Stimulated activated naive CD8-positive, alpha-beta T cell treated with anti-CD3 and anti-CD28 coated beads, Interleukin-15, Interleukin-2, amounts not matched to agents 100 ng/mL and 50 ng/mL, for 24 hours (primary cell): ENCODE data around the gene LYPD1.

Experiments used
- H3K27ac Mint-ChIP-seq: one replicate; pipeline ENCODE4 v1.8.0; 2021; ENCODE audit warnings: mild to moderate bottlenecking, mixed read lengths
- H3K27me3 Mint-ChIP-seq: one replicate; pipeline ENCODE4 v1.8.0; 2021; ENCODE audit warnings: mixed read lengths
- H3K36me3 Mint-ChIP-seq: one replicate; pipeline ENCODE4 v1.8.0; 2021; ENCODE audit warnings: low read depth, mixed read lengths
- H3K4me1 Mint-ChIP-seq: one replicate; pipeline ENCODE4 v1.8.0; 2021; ENCODE audit warnings: low read depth, mixed read lengths
- H3K4me3 Mint-ChIP-seq: one replicate; pipeline ENCODE4 v1.8.0; 2021; ENCODE audit warnings: mild to moderate bottlenecking, mixed read lengths
- H3K9me3 Mint-ChIP-seq: one replicate; pipeline ENCODE4 v1.8.0; 2021; ENCODE audit warnings: mixed read lengths

Gene LYPD1

GRCh38 chr2:132623096-132623839 is 46.7 kb downstream of the LYPD1 start:
- Mint-ChIP-seq H3K27me3 (no peaks in the 10 kb centered on the region), H3K4me1 (no peaks in the 10 kb centered on the region), H3K36me3 (no peaks in the 10 kb centered on the region), H3K9me3 (no peaks in the 10 kb centered on the region), H3K27ac (no peak overlapping the region), H3K4me3 (no peak overlapping the region)

DNA sequence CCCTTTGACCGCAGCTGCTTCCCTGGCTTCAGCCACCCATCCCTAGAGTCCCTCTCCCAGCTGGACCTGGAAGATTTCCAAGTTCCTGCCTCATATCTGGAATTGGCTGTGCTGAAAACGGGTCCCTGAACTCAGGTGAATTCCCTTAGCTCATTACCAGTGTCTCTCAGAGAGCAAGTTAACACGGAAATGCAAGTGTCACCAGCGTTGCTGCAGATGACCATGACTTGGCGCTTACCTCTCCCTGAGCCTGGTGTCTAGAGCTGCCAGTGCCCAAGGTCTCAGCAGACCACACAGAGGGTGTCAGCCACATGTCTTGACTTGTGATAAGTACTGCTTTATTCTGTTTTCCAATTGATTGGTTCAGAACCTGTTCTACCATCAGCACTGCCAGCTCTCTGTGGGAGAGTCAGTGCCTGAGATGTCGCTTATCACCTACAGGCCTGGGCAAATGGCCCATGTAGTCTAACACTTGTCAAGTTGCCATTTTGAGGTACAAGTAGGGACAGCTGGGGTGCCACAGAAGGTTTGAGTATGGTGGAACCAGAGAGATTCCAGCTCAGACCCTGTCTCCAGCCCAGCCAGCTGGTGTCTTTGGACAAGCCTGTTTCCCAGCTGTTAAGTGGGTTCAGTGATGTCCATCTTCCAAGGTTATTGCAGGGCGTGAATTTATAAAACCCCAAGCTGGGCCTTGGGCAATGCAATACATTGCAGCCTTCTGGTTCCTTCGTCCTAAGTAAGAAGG is 48.7 kb downstream of the LYPD1 start:
- no peaks in the 10 kb centered on the region for H3K27me3 Mint-ChIP-seq
- H3K4me1 Mint-ChIP-seq = no peaks in the 10 kb centered on the region
- no peaks in the 10 kb centered on the region for H3K36me3 Mint-ChIP-seq
- H3K9me3 Mint-ChIP-seq = no peaks in the 10 kb centered on the region
- no peak overlapping the region for H3K4me3 Mint-ChIP-seq
- no peak overlapping the region for H3K27ac Mint-ChIP-seq

GRCh38 chr2:132620115-132620514 is 49.9 kb downstream of the LYPD1 start:
- no peaks in the 10 kb centered on the region for H3K4me1 Mint-ChIP-seq
- H3K27me3 Mint-ChIP-seq = no peaks in the 10 kb centered on the region
- no peaks in the 10 kb centered on the region for H3K9me3 Mint-ChIP-seq
- no peak overlapping the region for H3K4me3 Mint-ChIP-seq
- no peaks in the 10 kb centered on the region for H3K36me3 Mint-ChIP-seq
- no peak overlapping the region for H3K27ac Mint-ChIP-seq

DNA sequence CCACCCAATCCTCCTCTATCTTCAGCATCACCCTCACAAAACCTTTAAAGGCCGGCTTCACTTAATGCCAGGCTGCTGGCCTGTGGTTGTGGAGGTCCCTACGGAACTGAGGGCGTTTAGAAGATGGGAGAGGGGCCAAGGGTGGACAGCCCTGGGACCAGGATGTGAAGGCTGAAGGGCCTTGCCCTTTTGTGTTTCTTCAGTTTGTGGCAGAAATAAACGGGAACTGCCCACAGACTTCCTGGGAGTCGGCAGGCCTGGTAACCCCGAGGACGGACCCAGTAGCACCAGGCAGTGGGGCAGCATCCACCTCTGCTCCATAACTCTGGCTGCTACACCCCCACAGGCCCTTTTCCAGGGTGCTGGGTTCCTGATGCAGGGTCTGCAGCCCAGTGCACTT is 51.3 kb downstream of the LYPD1 start:
- Mint-ChIP-seq H3K4me1 (no peaks in the 10 kb centered on the region), H3K36me3 (no peaks in the 10 kb centered on the region), H3K4me3 (no peak overlapping the region), H3K9me3 (no peaks in the 10 kb centered on the region), H3K27me3 (no peaks in the 10 kb centered on the region), H3K27ac (no peak overlapping the region)

GRCh38 chr2:132617989-132618388 is 52.0 kb downstream of the LYPD1 start:
- no peak overlapping the region for H3K27ac Mint-ChIP-seq
- no peaks in the 10 kb centered on the region for H3K36me3 Mint-ChIP-seq
- no peaks in the 10 kb centered on the region for H3K4me1 Mint-ChIP-seq
- H3K9me3 Mint-ChIP-seq = no peaks in the 10 kb centered on the region
- no peak overlapping the region for H3K4me3 Mint-ChIP-seq
- H3K27me3 Mint-ChIP-seq = no peaks in the 10 kb centered on the region

DNA sequence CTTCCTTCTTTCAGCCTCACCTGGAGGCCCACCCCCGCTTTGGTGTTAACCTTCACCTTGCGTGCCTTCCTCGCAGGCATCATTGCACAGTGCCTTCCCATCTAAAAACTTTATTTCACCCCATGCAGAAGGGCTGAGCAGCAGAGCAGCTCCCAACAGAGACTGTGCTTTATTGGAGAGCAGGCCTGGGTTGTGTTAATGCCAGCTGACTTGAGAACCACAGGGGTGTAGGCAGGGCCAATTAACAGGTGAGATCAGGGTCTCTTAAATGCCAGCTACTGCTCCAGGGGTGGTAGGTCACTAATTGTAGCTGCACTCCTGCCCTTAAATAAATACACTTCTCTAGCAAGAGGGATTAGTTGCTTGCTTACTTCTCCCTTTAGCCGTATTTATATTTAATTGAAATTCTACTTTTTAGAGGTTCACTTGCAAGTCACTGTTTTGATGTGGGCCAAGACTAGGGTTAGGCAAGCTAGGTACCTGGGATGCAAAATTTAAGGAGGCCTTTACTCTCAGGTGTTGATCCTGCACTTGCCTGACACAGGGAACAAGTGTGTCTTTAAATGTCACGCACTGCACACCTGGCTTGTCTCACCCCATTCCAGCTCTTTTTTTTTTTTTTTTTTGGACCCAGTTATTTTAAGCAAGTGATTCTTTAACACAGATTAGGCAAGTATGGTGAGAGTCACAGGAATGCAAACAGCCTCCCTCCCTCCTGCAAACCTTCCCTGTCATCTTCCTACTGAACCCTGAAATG is 54.5 kb downstream of the LYPD1 start:
- no peaks in the 10 kb centered on the region for H3K27me3 Mint-ChIP-seq
- no peaks in the 10 kb centered on the region for H3K36me3 Mint-ChIP-seq
- no peak overlapping the region for H3K27ac Mint-ChIP-seq
- no peaks in the 10 kb centered on the region for H3K9me3 Mint-ChIP-seq
- H3K4me3 Mint-ChIP-seq = no peak overlapping the region
- H3K4me1 Mint-ChIP-seq = no peaks in the 10 kb centered on the region

- Mint-ChIP-seq H3K27ac (no peak overlapping the region), H3K27me3 (no peaks in the 10 kb centered on the region), H3K4me1 (no peaks in the 10 kb centered on the region), H3K36me3 (no peaks in the 10 kb centered on the region), H3K4me3 (no peak overlapping the region), H3K9me3 (no peaks in the 10 kb centered on the region)
Measured at GRCh38 chr2:132611719-132612118, 58.3 kb downstream of the LYPD1 start.

DNA sequence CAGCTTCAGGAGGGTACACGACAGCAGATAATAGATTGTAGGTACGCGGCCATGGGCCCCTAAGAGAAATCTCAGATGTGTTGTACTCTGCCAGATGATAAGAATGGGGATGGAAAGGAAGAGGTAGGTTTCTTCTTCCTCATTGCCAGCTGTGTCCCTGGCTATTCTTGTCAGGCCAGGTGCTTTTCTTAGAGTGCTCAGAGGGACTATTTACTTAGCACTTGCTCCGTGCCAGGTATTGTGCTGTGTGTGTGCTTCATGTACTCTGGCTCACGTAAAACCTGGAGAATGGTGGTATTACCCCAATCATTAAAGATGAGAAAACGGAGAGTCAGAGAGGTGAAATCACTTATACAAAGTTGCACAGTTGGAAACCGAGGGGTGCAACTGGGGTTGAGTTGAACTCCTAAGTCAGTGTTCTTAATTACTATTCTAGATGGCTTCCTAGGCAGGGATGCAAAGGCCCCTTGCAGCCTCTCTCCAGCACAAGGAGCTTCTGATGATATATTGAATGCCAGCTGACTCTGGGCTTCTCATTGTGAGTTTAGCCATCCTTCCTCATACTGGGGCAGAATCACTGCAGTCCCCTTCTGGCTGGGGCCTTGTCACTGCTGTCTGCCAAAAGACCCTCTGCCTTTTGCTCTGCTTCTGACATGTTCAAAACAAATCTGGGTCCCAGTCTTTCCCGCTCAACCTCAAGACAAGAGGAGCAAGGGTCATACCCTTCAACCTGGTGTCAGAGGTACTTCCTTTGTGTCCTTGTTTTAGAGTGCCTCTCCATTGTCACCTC is 60.7 kb downstream of the LYPD1 start:
- Mint-ChIP-seq H3K4me3 (no peak overlapping the region), H3K27me3 (no peaks in the 10 kb centered on the region), H3K36me3 (no peaks in the 10 kb centered on the region)

GRCh38 chr2:132608311-132608710 is 61.7 kb downstream of the LYPD1 start:
- Mint-ChIP-seq H3K9me3 (no peaks in the 10 kb centered on the region), H3K27ac (no peak overlapping the region), H3K4me3 (no peak overlapping the region), H3K27me3 (no peaks in the 10 kb centered on the region), H3K36me3 (no peaks in the 10 kb centered on the region), H3K4me1 (no peaks in the 10 kb centered on the region)

More for the DNA sequence above, 60.7 kb downstream of the LYPD1 start:
- no peak overlapping the region for H3K27ac Mint-ChIP-seq
- H3K4me1 Mint-ChIP-seq = no peaks in the 10 kb centered on the region
- H3K9me3 Mint-ChIP-seq = no peaks in the 10 kb centered on the region

DNA sequence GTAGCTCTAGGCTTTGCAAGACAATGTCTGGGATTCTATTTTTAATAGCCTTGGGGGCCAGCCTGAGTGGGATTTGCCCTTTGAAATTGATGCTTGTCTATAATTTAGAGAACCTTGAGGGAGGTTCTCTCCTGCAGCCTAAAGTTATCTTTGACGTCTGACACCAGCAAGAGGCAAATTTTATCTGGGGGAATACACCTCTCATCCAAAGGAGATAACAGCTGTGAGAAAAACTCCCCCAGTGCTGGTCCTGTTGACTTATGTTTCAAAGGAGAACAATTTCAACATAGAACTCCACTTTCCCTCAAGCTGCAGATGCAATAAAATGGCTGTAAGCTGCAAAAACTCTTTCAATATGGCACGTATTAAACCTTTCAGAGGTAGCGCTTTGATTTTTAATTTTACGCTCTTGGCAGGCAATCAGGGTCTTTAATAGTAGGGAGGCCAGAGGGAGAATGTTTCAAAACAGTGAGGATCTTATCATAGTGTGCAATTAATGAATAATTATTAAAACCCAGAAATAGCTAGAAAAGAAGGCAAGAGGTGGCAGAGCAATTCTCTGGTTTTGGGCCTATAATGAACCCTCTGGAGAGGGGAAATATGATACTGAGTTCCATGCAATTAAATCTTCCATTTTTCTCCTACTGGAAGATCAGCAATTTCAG is 62.4 kb downstream of the LYPD1 start:
- Mint-ChIP-seq H3K27ac (no peak overlapping the region), H3K9me3 (no peaks in the 10 kb centered on the region), H3K36me3 (no peaks in the 10 kb centered on the region), H3K4me1 (no peaks in the 10 kb centered on the region), H3K27me3 (no peaks in the 10 kb centered on the region), H3K4me3 (no peak overlapping the region)

DNA sequence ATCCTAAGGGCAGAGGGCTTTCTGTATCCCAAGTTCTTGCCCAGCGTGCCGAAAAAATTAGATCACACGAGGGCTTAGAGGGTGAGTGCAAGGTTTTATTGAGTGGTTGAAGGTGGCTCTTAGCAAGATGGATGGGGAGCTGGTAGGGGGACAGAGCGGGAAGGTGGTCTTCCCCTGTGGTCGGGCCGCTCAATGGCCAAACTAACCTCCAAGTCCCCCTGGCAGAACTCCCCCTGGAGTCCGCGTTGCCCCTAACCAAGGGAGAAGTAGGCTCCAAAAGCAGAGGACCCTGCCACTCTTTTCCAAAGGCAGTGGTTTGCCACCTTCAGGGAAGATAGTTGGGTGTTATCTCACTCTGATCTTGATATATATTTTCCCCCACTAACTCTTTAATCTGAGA is 63.4 kb downstream of the LYPD1 start:
- Mint-ChIP-seq H3K4me1 (no peaks in the 10 kb centered on the region), H3K27ac (no peak overlapping the region), H3K9me3 (no peaks in the 10 kb centered on the region), H3K27me3 (no peaks in the 10 kb centered on the region), H3K4me3 (no peak overlapping the region), H3K36me3 (no peaks in the 10 kb centered on the region)

- no peaks in the 10 kb centered on the region for H3K4me1 Mint-ChIP-seq
- peaks cover under 1% of the 10 kb centered on the region for H3K27me3 Mint-ChIP-seq
- no peaks in the 10 kb centered on the region for H3K36me3 Mint-ChIP-seq
- H3K9me3 Mint-ChIP-seq = no peaks in the 10 kb centered on the region
- H3K27ac Mint-ChIP-seq = no peak overlapping the region
- H3K4me3 Mint-ChIP-seq = no peak overlapping the region
Measured at GRCh38 chr2:132605236-132606180, 64.5 kb downstream of the LYPD1 start.

DNA sequence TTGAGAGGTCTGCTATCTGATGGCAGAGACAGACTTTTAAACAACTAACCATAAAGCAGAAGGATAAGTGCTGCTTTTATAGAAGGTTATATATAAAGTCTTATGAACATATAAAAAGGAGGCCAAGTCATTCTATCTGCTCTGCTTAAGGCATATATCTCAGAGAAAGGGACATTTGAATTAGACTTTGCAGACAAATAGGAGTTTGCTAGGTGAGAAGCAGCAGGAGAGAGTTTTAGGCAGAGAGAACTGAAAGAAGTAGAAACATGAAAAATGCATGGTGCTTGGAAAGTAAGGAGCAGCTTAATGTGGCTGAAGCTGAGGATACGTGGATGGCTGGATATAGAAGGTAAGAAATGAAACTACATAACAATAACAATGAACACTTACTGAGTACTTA is 65.4 kb downstream of the LYPD1 start:
- peaks cover 9% of the 10 kb centered on the region for H3K27me3 Mint-ChIP-seq
- H3K9me3 Mint-ChIP-seq = no peaks in the 10 kb centered on the region
- no peak overlapping the region for H3K4me3 Mint-ChIP-seq
- H3K36me3 Mint-ChIP-seq = no peaks in the 10 kb centered on the region
- no peak overlapping the region for H3K27ac Mint-ChIP-seq
- no peaks in the 10 kb centered on the region for H3K4me1 Mint-ChIP-seq
